Endodermal cell (in vitro differentiated cells): ENCODE results near the gene MAP7. TPM values are rescaled to one million over a fixed set of nuclear protein-coding genes. Genes with fewer than 3 reads are reported as not detected.

Experiments used
- DNase-seq: peaks from one replicate; pipeline ENCODE4 v3.0.0-alpha.2; 2017
- H3K27ac ChIP-seq: 2 replicates; pipeline ENCODE4 v1.5.1; 2013; ENCODE audit warnings: mild to moderate bottlenecking, low read depth, low read length, moderate library complexity
- H3K27me3 ChIP-seq: 2 replicates; pipeline ENCODE4 v1.6.1; 2013; ENCODE audit warnings: mild to moderate bottlenecking, low read length, moderate library complexity; ENCODE audit not compliant: insufficient read depth, control insufficient read depth, poor library complexity, severe bottlenecking
- H3K36me3 ChIP-seq: 2 replicates; pipeline ENCODE4 v1.7.0; 2013; ENCODE audit warnings: mild to moderate bottlenecking, low read length, moderate library complexity; ENCODE audit not compliant: control insufficient read depth, insufficient read depth
- H3K4me1 ChIP-seq: one replicate; pipeline ENCODE4 v1.7.0; 2013; ENCODE audit warnings: low read length; ENCODE audit not compliant: control insufficient read depth, insufficient read depth
- H3K4me3 ChIP-seq: 2 replicates; pipeline ENCODE4 v1.5.1; 2013; ENCODE audit warnings: mild to moderate bottlenecking, low read length, moderate library complexity
- H3K9ac ChIP-seq: 2 replicates; pipeline ENCODE4 v1.6.1; 2013; ENCODE audit warnings: mild to moderate bottlenecking, low read length, moderate library complexity; ENCODE audit not compliant: poor library complexity, severe bottlenecking; ENCODE audit errors: extremely low read depth
- H3K9me3 ChIP-seq: 2 replicates; pipeline ENCODE4 v1.6.1; 2013; ENCODE audit warnings: mild to moderate bottlenecking, low read length, moderate library complexity; ENCODE audit not compliant: control insufficient read depth
- H3K27ac Mint-ChIP-seq: 2 replicates; pipeline ENCODE4 v1.8.0; 2020; ENCODE audit warnings: mixed read lengths
- H3K27me3 Mint-ChIP-seq: 2 replicates; pipeline ENCODE4 v1.8.0; 2021; ENCODE audit warnings: mild to moderate bottlenecking, mixed read lengths; ENCODE audit not compliant: insufficient read depth
- H3K36me3 Mint-ChIP-seq: 2 replicates; pipeline ENCODE4 v1.8.0; 2020; ENCODE audit warnings: low read depth, mixed read lengths
- H3K4me1 Mint-ChIP-seq: 2 replicates; pipeline ENCODE4 v1.8.0; 2020; ENCODE audit warnings: mixed read lengths
- H3K4me3 Mint-ChIP-seq: 2 replicates; pipeline ENCODE4 v1.8.0; 2020; ENCODE audit warnings: mild to moderate bottlenecking, moderate library complexity, mixed read lengths
- H3K9me3 Mint-ChIP-seq: 2 replicates; pipeline ENCODE4 v1.8.0; 2020; ENCODE audit warnings: mild to moderate bottlenecking, mixed read lengths
- CTCF ChIP-seq: fragments of 200-600 bp; sonication (generic); conservative IDR thresholded peaks from 2 replicates; pipeline ENCODE4 v1.5.0; 2021; ENCODE audit warnings: antibody characterized with exemption, mild to moderate bottlenecking
- WGBS, 2 experiments: methylation state at CpG; one replicate each; pipeline versions ENCODE4 v1.1.5 to v1.1.7; 2013; ENCODE audit warnings: missing lambda C conversion rate in 2 of 2, mixed read lengths in 1 of 2; ENCODE audit not compliant: insufficient coverage in 1 of 2, insufficient read length in 1 of 2; 5-methylcytosine and 5-hydroxymethylcytosine counted together
- total RNA-seq, 2 donors: library from RNA; stranded (reverse); fragmentation: NEBNext Ultra II Directional in 1 of 2; extraction: Animal tissue kit (Norgen Biotek cat#: 25700) in 1 of 2; gene quantifications; 2 replicates in 1 of 2; 3 replicates in 1 of 2; pipeline ENCODE4 v1.2.1, GENCODE V29; 2021

Gene MAP7
- total RNA-seq, 2 donors from 2014 or later, result 42.4 to 48.7 TPM

GRCh38 chr6:136523196-136523595, 27.0 kb downstream of the MAP7 start:
- no peaks in the 10 kb centered on the region for H3K36me3 ChIP-seq
- TF ChIP-seq CTCF, result no peak
- peaks cover 28% of the 10 kb centered on the region for H3K4me1 ChIP-seq
- Mint-ChIP-seq H3K36me3 (no peaks in the 10 kb centered on the region), H3K9me3 (no peaks in the 10 kb centered on the region), H3K27ac (no peak overlapping the region), H3K27me3 (no peaks in the 10 kb centered on the region), H3K4me3 (no peak overlapping the region), H3K4me1 (peaks cover 54% of the 10 kb centered on the region)
- no peak overlapping the region for H3K9ac ChIP-seq
- no peaks in the 10 kb centered on the region for H3K9me3 ChIP-seq
- no peaks in the 10 kb centered on the region for H3K27me3 ChIP-seq
- DNase-seq, result no peak
- no peak overlapping the region for H3K4me3 ChIP-seq
- H3K27ac ChIP-seq, result no peak overlapping the region
- WGBS, 2 experiments, result 97 to 100% methylated on average over 1 to 4 of the region's 4 CpGs

DNA sequence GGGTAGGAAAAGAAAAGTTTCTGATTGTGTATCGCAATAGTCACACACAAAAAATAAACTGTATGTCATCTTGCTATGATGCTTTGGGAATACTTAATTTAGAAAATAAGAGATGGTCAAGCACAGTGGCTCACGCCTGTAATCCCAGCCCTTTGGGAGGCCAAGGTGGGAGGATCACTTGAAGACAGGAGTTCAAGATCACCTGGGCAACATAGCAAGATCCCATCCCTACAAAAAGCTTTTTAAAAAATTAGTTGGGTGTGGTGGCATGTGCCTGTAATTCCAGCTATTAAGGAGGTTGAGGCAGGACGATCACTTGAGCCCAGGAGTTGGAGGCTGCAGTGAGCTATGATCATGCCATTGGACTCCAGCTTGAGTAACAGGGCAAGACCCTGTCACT, 27.6 kb downstream of the MAP7 start:
- Histone ChIP-seq H3K4me3 (no peak overlapping the region), H3K36me3 (no peaks in the 10 kb centered on the region), H3K9ac (no peak overlapping the region), H3K27ac (no peak overlapping the region), H3K27me3 (no peaks in the 10 kb centered on the region), H3K4me1 (peaks cover 28% of the 10 kb centered on the region), H3K9me3 (no peaks in the 10 kb centered on the region)
- H3K4me1 Mint-ChIP-seq, result peaks cover 55% of the 10 kb centered on the region
- TF ChIP-seq CTCF, result no peak
- H3K27ac Mint-ChIP-seq, result no peak overlapping the region
- H3K9me3 Mint-ChIP-seq, result no peaks in the 10 kb centered on the region
- no peaks in the 10 kb centered on the region for H3K27me3 Mint-ChIP-seq
- no peak overlapping the region for H3K4me3 Mint-ChIP-seq
- WGBS, 2 experiments, result 90 to 100% methylated on average over 1 to 3 of the region's 3 CpGs
- DNase-seq, result no peak
- H3K36me3 Mint-ChIP-seq, result no peaks in the 10 kb centered on the region

- no peaks in the 10 kb centered on the region for H3K9me3 ChIP-seq
- H3K4me1 Mint-ChIP-seq, result peaks cover 54% of the 10 kb centered on the region
- H3K36me3 Mint-ChIP-seq, result no peaks in the 10 kb centered on the region
These were observed 28.3 kb downstream of the MAP7 start for GRCh38 chr6:136521911-136522310.

More at GRCh38 chr6:136521911-136522310, 28.3 kb downstream of the MAP7 start:
- H3K27ac ChIP-seq, result no peak overlapping the region
- Mint-ChIP-seq H3K9me3 (no peaks in the 10 kb centered on the region), H3K27ac (no peak overlapping the region), H3K27me3 (no peaks in the 10 kb centered on the region), H3K4me3 (no peak overlapping the region)
- no peak for DNase-seq
- H3K9ac ChIP-seq, result no peak overlapping the region
- H3K27me3 ChIP-seq, result no peaks in the 10 kb centered on the region
- 93 to 100% methylated on average over 3 to 4 of the region's 4 CpGs for WGBS, 2 experiments
- H3K4me1 ChIP-seq, result peaks cover 23% of the 10 kb centered on the region
- no peak for TF ChIP-seq CTCF
- H3K36me3 ChIP-seq, result no peaks in the 10 kb centered on the region
- H3K4me3 ChIP-seq, result no peak overlapping the region
